Breast epithelium (tissue), 3 donors: ENCODE measurements around the gene LRRC45.

Experiments used
- CTCF ChIP-seq, 3 donors: fragments of 450-650 bp; IDR thresholded peaks; one replicate each; pipeline ENCODE4 v1.5.1; 2016 to 2017; ENCODE audit warnings: antibody characterized with exemption in 3 of 3, mild to moderate bottlenecking in 3 of 3, moderate library complexity in 3 of 3
- POLR2A ChIP-seq: fragments of 450-650 bp; IDR thresholded peaks from one replicate; pipeline ENCODE4 v1.6.1; 2016; ENCODE audit warnings: antibody characterized with exemption, mild to moderate bottlenecking, moderate library complexity
- POLR2AphosphoS5 ChIP-seq, 3 donors: sonication (generic); formaldehyde crosslinking; IDR thresholded peaks; one replicate each; pipeline ENCODE4 v1.6.1; 2017; ENCODE audit warnings: antibody characterized with exemption in 3 of 3

DNA sequence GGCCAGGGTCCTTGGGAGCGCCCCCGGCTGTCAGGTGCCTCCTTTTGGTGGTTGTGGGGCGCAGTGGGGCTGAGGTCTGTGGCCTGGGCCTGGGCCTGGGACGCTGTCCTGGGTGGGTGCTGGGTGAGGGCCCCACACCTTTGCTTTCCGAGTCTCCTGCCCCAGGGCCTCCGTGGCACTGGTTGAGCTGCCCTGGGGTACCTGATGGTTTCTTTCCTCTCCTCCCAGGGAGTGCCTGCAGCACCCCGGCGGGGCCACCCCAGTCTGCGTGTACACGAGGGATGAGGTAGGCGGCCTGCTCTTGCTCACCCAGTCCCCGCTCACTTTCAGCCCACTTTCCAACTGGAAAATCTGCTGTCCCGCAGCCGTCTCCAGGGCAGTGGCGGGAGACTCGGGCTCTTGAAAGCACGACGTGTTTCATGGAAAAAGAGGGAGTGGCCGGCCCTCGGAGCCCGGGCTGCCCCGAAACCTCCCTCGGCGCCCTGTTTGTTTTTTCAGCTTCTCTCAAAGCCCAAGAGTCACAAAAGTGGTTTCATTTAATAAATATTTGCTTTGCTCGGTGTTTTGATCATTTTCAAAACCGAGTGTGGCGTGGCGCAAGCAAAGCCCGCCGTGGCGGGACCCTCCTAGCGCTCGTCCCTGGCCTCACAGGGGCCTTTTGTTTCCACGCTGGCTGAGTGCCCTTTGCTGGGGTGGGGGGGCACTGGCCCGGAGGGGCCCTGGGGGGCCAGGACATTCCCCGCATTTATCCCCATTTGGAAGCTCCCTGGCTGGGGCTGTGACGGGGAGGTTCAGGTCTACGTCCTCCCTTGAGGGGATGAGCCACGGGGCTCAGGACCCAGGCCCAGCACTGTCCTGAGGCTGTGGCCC lies 28.3 kb upstream of the LRRC45 start:
- TF ChIP-seq POLR2AphosphoS5 (IDR thresholded peaks at IDR 0.05): no peak
- TF ChIP-seq CTCF (IDR thresholded peaks at IDR 0.05): no peak
- TF ChIP-seq POLR2A: no peak
